Heart left ventricle (tissue), 16 donors: ENCODE measurements around the gene FAM216A. TPM values are rescaled to one million over a fixed set of nuclear protein-coding genes. Genes with fewer than 3 reads are reported as not detected.
"Not testable (repeated sequence)": the region's sequence is repeated elsewhere in the genome, so short reads cannot be mapped to it uniquely, and the experiment has no call there.

Experiments
- ATAC-seq, 4 donors: fragments of 200-7000 bp; cut with Tn5 transposase; one replicate each; pipeline ENCODE4 v1.9.1; 2020 to 2022; ENCODE audit warnings: moderate library complexity in 4 of 4, mild to moderate bottlenecking in 3 of 4, moderate number of reproducible peaks in 1 of 4
- DNase-seq, 5 donors: peaks; one replicate each; pipeline ENCODE4 v3.0.0-alpha.2; 2020
- H3K27ac ChIP-seq, 12 donors: fragments of 200-600 bp; sonication (generic) in 4 of 12; one replicate each; pipeline versions ENCODE4 v1.5.0 to v1.8.0; 2016 to 2022; ENCODE audit warnings: mild to moderate bottlenecking in 2 of 12
- H3K27me3 ChIP-seq, 9 donors: fragments of 200-600 bp; sonication (generic) in 2 of 9; one replicate each; pipeline versions ENCODE4 v1.5.1 to v1.8.0; 2016 to 2022; ENCODE audit warnings: mild to moderate bottlenecking in 3 of 9
- H3K36me3 ChIP-seq, 9 donors: fragments of 200-600 bp; sonication (generic) in 2 of 9; one replicate each; pipeline versions ENCODE4 v1.5.0 to v1.8.0; 2018 to 2022; ENCODE audit warnings: mild to moderate bottlenecking in 2 of 9
- H3K4me1 ChIP-seq, 12 donors: fragments of 200-600 bp; sonication (generic) in 4 of 12; one replicate each; pipeline versions ENCODE4 v1.5.0 to v1.8.0; 2016 to 2022; ENCODE audit warnings: mild to moderate bottlenecking in 3 of 12
- H3K4me3 ChIP-seq, 12 donors: fragments of 200-600 bp; sonication (generic) in 4 of 12; one replicate each; pipeline versions ENCODE4 v1.5.0 to v1.8.0; 2017 to 2022; ENCODE audit warnings: mild to moderate bottlenecking in 9 of 12, moderate library complexity in 4 of 12
- H3K9me3 ChIP-seq, 12 donors: fragments of 200-600 bp; sonication (generic) in 4 of 12; one replicate each; pipeline versions ENCODE4 v1.5.0 to v1.8.0; 2016 to 2022; ENCODE audit warnings: mild to moderate bottlenecking in 1 of 12
- POLR2A ChIP-seq, 2 donors: fragments of 450-650 bp; IDR thresholded peaks; one replicate each; pipeline ENCODE4 v1.6.1; 2017; ENCODE audit warnings: antibody characterized with exemption in 2 of 2, mild to moderate bottlenecking in 2 of 2, moderate library complexity in 2 of 2
- WGBS, 4 donors: extraction: QIAGEN DNeasy Blood & Tissue Kit in 2 of 4; methylation state at CpG; one replicate each; pipeline versions ENCODE4 v1.1.5 to v1.1.7; 2013 to 2018; 5-methylcytosine and 5-hydroxymethylcytosine counted together
- intact Hi-C, 10 donors: fragments of 100-400 bp; cut with DNase I; formaldehyde crosslinking; loops; one replicate each; pipeline versions ENCODE4 v1.11.1 to v1.14.2; 2022
- polyA plus RNA-seq, 2 donors: library from polyadenylated mRNA; stranded (reverse); fragments of 200-250 nt; gene quantifications; one replicate each; pipeline ENCODE4 v1.2.3, GENCODE V29; 2013
- total RNA-seq, 9 donors: library from RNA; depleted of rRNA in 2 of 9; stranded (reverse); fragments of >200 nt in 2 of 9; fragmentation: NEBNext Ultra II Directional in 3 of 9; extraction: Animal tissue kit (Norgen Biotek cat#: 25700) in 3 of 9; gene quantifications; one replicate each; pipeline versions ENCODE4 v1.1.0 to v1.2.4, GENCODE V29; 2016 to 2023
- TF ChIP-seq, protein P1 (sequence below), 12 donors: fragments of 200-600 bp; sonication (generic) in 4 of 12; IDR thresholded peaks; one replicate each; pipeline versions ENCODE4 v1.5.0 to v1.8.0; 2018 to 2022; ENCODE audit warnings: antibody characterized with exemption in 12 of 12, mild to moderate bottlenecking in 5 of 12
- donor health status: ischemic (EF 13 %, LVEDD 7.1; RV severe dilation, severe dysfunction).
- donor health status: healthy with polysubstance abuse.
- donor health status: DM: no; HTN: yes; CAD: no.
- donor health status: DM: no; HTN: no; CAD: no.
- donor health status: ischemic (EF 25% LVEDD 6.9; RV normal size, moderate dysfunction).
- donor health status: ischemic (EF 25% LVEDD 5.7; RV mildly dilated, moderate dysfunction).
- donor health status: healthy.
- donor health status: DM: yes; HTN: yes; CAD: no.
- donor health status: ischemic (EF 35%, LVEDD 5.7; RV mildly dilated, moderate dysfunction).
- donor health status: nonischemic (EF 11% LVEDD 7.7; RV severe dilation, severe dysfunction).
- donor health status: DM: yes; HTN: yes; CAD: no.
- donor health status: PGD.
- donor health status: ischemic (EF 29% LVEDD 5.4; RV normal size, mild dysfunction).
- donor health status: nonischemic (EF 23%, LVEDD 6.1; RV moderate dilation, normal function).

Gene FAM216A
- total and polyA plus RNA-seq, 11 donors, result 3.6 to 29.3 (median 5.8) TPM

DNA sequence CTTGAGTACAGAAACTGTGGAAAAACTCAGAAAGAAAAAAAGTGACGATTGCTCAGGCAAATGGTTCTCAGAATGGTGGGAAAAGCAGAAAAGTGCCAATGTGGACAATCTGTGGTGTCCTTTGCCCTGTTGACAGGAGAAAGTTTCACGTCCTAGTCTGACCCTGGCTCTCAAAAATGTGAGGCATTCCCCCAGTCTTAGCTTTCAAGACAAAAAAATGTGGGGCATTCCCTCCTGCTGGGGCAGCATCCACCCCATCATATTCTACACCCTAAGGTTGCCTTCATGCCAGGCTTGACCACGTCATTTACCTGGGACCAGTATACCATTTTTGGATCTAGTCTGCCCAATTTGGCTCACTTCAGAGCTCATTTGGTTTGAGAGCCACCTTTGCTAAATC, 44.4 kb upstream of the FAM216A start:
- TF ChIP-seq, protein P1, sequence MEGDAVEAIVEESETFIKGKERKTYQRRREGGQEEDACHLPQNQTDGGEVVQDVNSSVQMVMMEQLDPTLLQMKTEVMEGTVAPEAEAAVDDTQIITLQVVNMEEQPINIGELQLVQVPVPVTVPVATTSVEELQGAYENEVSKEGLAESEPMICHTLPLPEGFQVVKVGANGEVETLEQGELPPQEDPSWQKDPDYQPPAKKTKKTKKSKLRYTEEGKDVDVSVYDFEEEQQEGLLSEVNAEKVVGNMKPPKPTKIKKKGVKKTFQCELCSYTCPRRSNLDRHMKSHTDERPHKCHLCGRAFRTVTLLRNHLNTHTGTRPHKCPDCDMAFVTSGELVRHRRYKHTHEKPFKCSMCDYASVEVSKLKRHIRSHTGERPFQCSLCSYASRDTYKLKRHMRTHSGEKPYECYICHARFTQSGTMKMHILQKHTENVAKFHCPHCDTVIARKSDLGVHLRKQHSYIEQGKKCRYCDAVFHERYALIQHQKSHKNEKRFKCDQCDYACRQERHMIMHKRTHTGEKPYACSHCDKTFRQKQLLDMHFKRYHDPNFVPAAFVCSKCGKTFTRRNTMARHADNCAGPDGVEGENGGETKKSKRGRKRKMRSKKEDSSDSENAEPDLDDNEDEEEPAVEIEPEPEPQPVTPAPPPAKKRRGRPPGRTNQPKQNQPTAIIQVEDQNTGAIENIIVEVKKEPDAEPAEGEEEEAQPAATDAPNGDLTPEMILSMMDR (IDR thresholded peaks at IDR 0.05), result no peak
- no peak for TF ChIP-seq POLR2A (IDR thresholded peaks at IDR 0.05)
- intact Hi-C loops, result no loop called here
- no peak overlapping the region for H3K27ac ChIP-seq
- no peak for ATAC-seq
- no peak for DNase-seq
- WGBS, 4 donors, result 77 to 82% (median 79%) methylated on average over 3 of the region's 3 CpGs
- no peaks in the 10 kb centered on the region for H3K36me3 ChIP-seq
- H3K4me1 ChIP-seq, result no peaks in the 10 kb centered on the region
- no peaks in the 10 kb centered on the region for H3K27me3 ChIP-seq
- H3K9me3 ChIP-seq, result no peaks in the 10 kb centered on the region
- no peak overlapping the region for H3K4me3 ChIP-seq

GRCh38 chr12:110426406-110426805, 42.2 kb upstream of the FAM216A start:
- Histone ChIP-seq H3K27me3 (no peaks in the 10 kb centered on the region), H3K4me1 (peaks cover 0 to 4% (median 0%) of the 10 kb centered on the region in 12 donors), H3K36me3 (no peaks in the 10 kb centered on the region), H3K27ac (no peak overlapping the region), H3K4me3 (no peak overlapping the region), H3K9me3 (no peaks in the 10 kb centered on the region)
- TF ChIP-seq, protein P1 (IDR thresholded peaks at IDR 0.05), result no peak
- no peak for ATAC-seq
- intact Hi-C loops, result loop anchor here in 2 of 10 donors (5.0 kb wide), 1 partner anchor 324 kb away; no protein-coding TSS in a partner anchor
- 58 to 66% (median 60%) methylated on average over 3 of the region's 3 CpGs for WGBS, 4 donors
- no peak for DNase-seq

DNA sequence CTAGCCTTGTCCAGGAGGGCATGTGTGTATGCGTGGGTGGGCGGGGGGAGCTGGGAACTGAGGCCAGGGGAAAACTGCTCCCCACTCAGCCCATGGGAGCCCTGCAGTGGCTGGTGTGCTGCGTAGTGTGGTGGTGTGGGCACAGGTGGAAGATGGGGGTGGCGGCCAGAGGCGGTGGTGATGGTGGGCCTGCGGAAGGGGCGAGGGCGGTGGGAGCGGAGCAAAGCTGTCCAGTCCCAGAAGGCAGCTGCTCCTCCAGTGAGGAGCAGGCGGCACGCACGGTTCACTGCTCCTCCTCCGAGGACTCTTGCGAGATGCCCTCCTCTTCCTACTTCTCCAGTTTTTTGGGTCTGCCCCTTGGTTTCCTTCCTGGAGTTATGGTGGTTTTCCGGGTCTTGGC, 39.0 kb upstream of the FAM216A start:
- intact Hi-C loops, result loop anchor here in 8 of 10 donors (2.0 to 10.0 kb wide), 3 partner anchors 145 to 329 kb away; partner anchors contain the start of gene ATP2A2 (in 1 of the 8)
- H3K4me1 ChIP-seq, H3K27me3 ChIP-seq, H3K9me3 ChIP-seq, H3K27ac ChIP-seq, DNase-seq, H3K4me3 ChIP-seq: not testable (repeated sequence)
- WGBS, 4 donors, result 88 to 95% (median 91%) methylated on average over 15 of the region's 15 CpGs
- ATAC-seq, result peak in 1 of 4 donors; percentile 35
- H3K36me3 ChIP-seq, result peaks cover 0 to 12% (median 8%) of the 10 kb centered on the region in 9 donors

- WGBS, 4 donors, result 83 to 89% (median 85%) methylated on average over 12 of the region's 12 CpGs
- no peak for DNase-seq
- peak overlapping the region in 3 of 12 donors; percentile 39 to 62 (median 55) for H3K27ac ChIP-seq
- no peaks in the 10 kb centered on the region for H3K9me3 ChIP-seq
- intact Hi-C loops, result loop anchor here in 7 of 10 donors (1.0 to 10.0 kb wide), 3 partner anchors 147 to 332 kb away; partner anchors contain the start of gene ATP2A2 (in 1 of the 7)
- peaks cover 0 to 34% (median 31%) of the 10 kb centered on the region in 9 donors for H3K36me3 ChIP-seq
- no peaks in the 10 kb centered on the region for H3K27me3 ChIP-seq
- no peak for TF ChIP-seq POLR2A (IDR thresholded peaks at IDR 0.05)
- TF ChIP-seq, protein P1 (IDR thresholded peaks at IDR 0.05), result no peak
- peaks cover 0 to 6% (median 0%) of the 10 kb centered on the region in 12 donors for H3K4me1 ChIP-seq
- peak overlapping the region in 11 of 12 donors; percentile 27 to 67 (median 56) for H3K4me3 ChIP-seq
- no peak for ATAC-seq
These were observed 36.6 kb upstream of the FAM216A start for GRCh38 chr12:110431957-110432587.
